Measurements from ENCODE around the gene TNS3. TPM values are rescaled to one million over a fixed set of nuclear protein-coding genes. Genes with fewer than 3 reads are reported as not detected.

Gene TNS3
- total RNA-seq, 1 donor from 2014 or later, result 89.8 TPM

DNA sequence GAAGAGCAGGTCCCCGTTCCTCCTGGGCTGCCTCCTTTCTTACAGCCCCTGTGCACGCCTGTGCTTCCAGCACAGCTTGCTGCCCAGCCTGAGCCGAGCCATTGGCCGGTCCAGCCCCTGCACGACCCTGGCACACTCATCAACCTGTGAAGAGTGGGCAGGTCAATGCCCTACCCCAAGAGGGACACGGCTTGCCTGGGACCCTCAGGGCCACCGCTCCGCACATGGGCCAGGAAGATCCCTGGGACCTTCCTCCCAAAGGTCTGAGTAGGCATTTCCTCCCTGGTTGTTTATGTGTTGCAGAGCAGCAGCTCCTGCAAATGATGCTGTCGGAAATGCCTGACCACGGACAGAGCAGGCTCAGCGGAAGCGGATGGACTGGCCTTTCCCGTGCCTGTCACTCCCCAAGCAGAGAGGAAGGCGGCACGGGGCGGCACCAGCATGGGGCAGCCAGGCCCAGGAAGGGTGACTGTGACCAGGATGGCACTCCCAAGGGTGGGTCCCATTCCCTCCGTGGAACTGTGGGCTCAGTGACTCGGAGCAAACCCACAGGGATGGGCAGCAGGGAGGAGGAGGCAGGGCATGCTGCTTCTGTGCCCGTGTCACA lies 252.5 kb downstream of the TNS3 start:
- Histone ChIP-seq H3K36me3 (peaks cover 0 to 3% of the 10 kb centered on the region in 2 donors), H3K4me1 (peaks cover 12 to 27% of the 10 kb centered on the region in 2 donors), H3K9me3 (no peaks in the 10 kb centered on the region), H3K4me3 (no peak overlapping the region), H3K27ac (peak overlapping the region; percentile 86 to 87), H3K27me3 (no peaks in the 10 kb centered on the region)
- no peak for DNase-seq (ENCODE audit: low spot score in 2 of 2)
- TF ChIP-seq, protein P1, sequence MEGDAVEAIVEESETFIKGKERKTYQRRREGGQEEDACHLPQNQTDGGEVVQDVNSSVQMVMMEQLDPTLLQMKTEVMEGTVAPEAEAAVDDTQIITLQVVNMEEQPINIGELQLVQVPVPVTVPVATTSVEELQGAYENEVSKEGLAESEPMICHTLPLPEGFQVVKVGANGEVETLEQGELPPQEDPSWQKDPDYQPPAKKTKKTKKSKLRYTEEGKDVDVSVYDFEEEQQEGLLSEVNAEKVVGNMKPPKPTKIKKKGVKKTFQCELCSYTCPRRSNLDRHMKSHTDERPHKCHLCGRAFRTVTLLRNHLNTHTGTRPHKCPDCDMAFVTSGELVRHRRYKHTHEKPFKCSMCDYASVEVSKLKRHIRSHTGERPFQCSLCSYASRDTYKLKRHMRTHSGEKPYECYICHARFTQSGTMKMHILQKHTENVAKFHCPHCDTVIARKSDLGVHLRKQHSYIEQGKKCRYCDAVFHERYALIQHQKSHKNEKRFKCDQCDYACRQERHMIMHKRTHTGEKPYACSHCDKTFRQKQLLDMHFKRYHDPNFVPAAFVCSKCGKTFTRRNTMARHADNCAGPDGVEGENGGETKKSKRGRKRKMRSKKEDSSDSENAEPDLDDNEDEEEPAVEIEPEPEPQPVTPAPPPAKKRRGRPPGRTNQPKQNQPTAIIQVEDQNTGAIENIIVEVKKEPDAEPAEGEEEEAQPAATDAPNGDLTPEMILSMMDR (IDR thresholded peaks at IDR 0.05), result no peak
- intact Hi-C loops (cut with DNase I), result no loop called here

DNA sequence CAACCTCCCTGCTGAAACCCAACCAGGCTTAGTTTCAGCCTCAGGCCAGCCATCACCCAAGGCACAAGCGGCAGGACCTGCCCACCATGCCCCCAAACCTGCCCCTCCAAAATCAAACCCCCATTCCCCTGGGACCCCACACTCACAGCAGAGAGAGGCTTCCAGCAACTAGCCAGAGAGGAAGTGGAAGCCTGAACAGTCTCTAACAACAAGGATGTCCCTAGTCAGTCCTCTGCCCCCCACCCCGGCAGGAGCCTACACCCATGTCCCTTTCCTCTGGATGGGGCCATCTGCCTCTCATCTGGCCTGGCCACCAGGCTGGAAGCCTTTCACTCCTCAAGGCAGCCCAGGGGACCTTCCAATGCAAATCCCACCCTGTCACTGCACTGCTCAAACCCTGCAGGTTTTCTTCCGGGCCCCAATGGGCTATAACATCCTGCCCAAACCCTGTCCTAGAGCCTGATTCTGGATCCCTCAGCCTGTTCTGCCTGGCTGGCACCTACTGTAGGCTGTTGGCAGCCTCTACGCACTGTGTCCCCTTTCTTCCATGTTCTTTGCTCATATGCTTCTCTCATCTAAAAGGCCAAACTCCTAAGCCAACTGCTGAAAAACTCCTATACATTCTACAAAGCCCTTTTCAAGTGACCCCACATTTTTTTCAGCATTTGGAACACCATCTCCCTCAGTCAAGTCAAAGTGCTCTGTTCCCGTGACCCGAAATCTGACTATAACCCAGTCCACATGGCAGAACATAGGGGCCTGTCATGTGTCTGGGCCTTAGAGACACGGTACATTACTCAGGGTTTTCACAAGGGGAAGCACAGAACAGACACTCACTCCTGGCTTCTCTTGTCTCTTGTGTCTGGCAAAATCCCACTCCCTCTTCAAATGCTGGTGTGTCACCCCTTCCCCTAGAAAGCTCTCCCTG lies 253.3 kb downstream of the TNS3 start:
- DNase-seq (ENCODE audit: low spot score in 2 of 2), result no peak
- H3K27ac ChIP-seq, result peak overlapping the region; percentile 86 to 87
- intact Hi-C loops (cut with DNase I), result loop anchor here (1.0 kb wide), 1 partner anchor 13 kb away; no protein-coding TSS in a partner anchor

GRCh38 chr7:47327698-47328391 lies 254.1 kb downstream of the TNS3 start:
- H3K27me3 ChIP-seq, result no peaks in the 10 kb centered on the region
- H3K4me1 ChIP-seq, result peaks cover 12 to 27% of the 10 kb centered on the region in 2 donors
- peak overlapping the region; percentile 86 to 87 for H3K27ac ChIP-seq
- H3K9me3 ChIP-seq, result no peaks in the 10 kb centered on the region
- intact Hi-C loops (cut with DNase I), result loop anchor here (1.0 kb wide), 1 partner anchor 13 kb away; no protein-coding TSS in a partner anchor
- TF ChIP-seq, protein P1 (IDR thresholded peaks at IDR 0.05), result no peak
- peak overlapping the region; percentile 37 to 50 for H3K4me3 ChIP-seq
- peak; percentile 65 to 91 for DNase-seq (ENCODE audit: low spot score in 2 of 2)
- H3K36me3 ChIP-seq, result peaks cover 0 to 3% of the 10 kb centered on the region in 2 donors

More for the DNA sequence above, 253.3 kb downstream of the TNS3 start:
- Histone ChIP-seq H3K36me3 (peaks cover 0 to 3% of the 10 kb centered on the region in 2 donors), H3K4me1 (peaks cover 12 to 27% of the 10 kb centered on the region in 2 donors), H3K4me3 (peak overlapping the region; percentile 24 to 50), H3K27me3 (no peaks in the 10 kb centered on the region), H3K9me3 (no peaks in the 10 kb centered on the region)
- TF ChIP-seq, protein P1 (IDR thresholded peaks at IDR 0.05), result no peak

DNA sequence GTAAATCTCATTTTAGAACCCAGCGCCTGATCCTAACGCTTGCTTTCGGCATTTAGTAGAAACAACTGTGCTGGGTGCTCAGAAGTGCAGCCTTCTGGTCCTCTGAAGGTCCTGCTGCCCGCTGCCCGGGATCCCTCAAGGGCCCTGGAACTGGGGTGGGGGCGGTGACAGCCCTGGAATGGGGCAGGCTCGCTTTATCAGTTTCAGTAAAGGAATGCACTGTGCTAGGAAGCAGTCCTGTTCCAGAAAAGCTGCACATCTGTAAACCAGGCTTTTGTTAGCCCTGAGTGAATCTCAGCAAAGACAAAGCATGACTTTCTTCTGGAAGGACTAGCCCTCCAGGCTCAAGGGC lies 254.6 kb downstream of the TNS3 start:
- Histone ChIP-seq H3K4me1 (peaks cover 12 to 27% of the 10 kb centered on the region in 2 donors), H3K27me3 (no peaks in the 10 kb centered on the region), H3K36me3 (peaks cover 0 to 3% of the 10 kb centered on the region in 2 donors), H3K27ac (peak overlapping the region; percentile 86 to 87), H3K9me3 (no peaks in the 10 kb centered on the region), H3K4me3 (peak overlapping the region; percentile 37 to 50)
- DNase-seq (ENCODE audit: low spot score in 2 of 2), result no peak
- TF ChIP-seq, protein P1 (IDR thresholded peaks at IDR 0.05), result no peak
- intact Hi-C loops (cut with DNase I), result no loop called here

DNA sequence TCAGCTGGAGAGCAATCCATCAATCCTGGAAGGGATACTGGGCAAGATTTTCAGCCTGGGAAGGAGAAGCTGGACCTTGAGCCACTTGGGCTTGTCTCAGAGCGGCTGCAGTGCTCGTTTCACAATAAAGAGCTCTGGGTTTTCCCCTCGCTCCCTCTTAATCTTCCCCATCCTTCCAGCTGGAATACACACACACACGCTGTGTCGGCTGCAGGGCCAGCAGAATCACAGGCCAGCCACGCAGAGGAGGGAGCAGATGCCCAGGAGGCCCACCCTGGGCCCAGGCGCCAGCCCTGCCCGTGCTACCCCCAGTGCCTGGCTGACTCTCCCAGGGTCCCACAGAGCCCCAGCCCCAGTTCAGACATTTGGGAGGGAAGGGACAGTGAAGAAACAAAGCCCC lies 255.1 kb downstream of the TNS3 start:
- H3K9me3 ChIP-seq, result no peaks in the 10 kb centered on the region
- TF ChIP-seq, protein P1 (IDR thresholded peaks at IDR 0.05), result no peak
- intact Hi-C loops (cut with DNase I), result no loop called here
- no peak for DNase-seq (ENCODE audit: low spot score in 2 of 2)
- H3K36me3 ChIP-seq, result peaks cover 0 to 1% of the 10 kb centered on the region in 2 donors
- peak overlapping the region in 1 of 2 donors; percentile 50 for H3K4me3 ChIP-seq
- H3K27ac ChIP-seq, result peak overlapping the region; percentile 86 to 87
- H3K4me1 ChIP-seq, result peaks cover 12 to 27% of the 10 kb centered on the region in 2 donors
- no peaks in the 10 kb centered on the region for H3K27me3 ChIP-seq

Measured in ascending aorta (tissue), 2 donors.